Transverse colon (tissue), 3 donors: Measurements from ENCODE around the gene OSBP.

Source experiments
- CTCF ChIP-seq, 5 experiments: fragments of 200-600 bp in 3 of 5; fragments of 450-650 bp in 2 of 5; sonication (generic) in 3 of 5; IDR thresholded peaks; 1 replicate in 2 of 5; 2 replicates in 3 of 5; pipeline ENCODE4 v1.5.1; 2016 to 2017; ENCODE audit warnings: antibody characterized with exemption in 5 of 5, inconsistent platforms in 3 of 5, mild to moderate bottlenecking in 2 of 5, moderate library complexity in 1 of 5
- POLR2A ChIP-seq: fragments of 450-650 bp; IDR thresholded peaks from one replicate; pipeline ENCODE4 v1.6.1; 2016; ENCODE audit warnings: antibody characterized with exemption, mild to moderate bottlenecking, moderate library complexity

- TF ChIP-seq POLR2A (no peak), CTCF (IDR thresholded peaks at IDR 0.05) (no peak)
Observed at GRCh38 chr11:59556115-59556916, 59.3 kb downstream of the OSBP start.
